OCI-LY1 (cell line): Measurements from ENCODE around the gene XRCC4.

Experiments
- CTCF ChIP-seq: fragments of 200-600 bp; sonication (generic), shearing (Covaris generic); IDR thresholded peaks from 2 replicates; pipeline ENCODE4 v1.5.1; 2017; ENCODE audit warnings: mild to moderate bottlenecking, antibody characterized with exemption, low read length, moderate library complexity, mixed read lengths
- EZH2 ChIP-seq: fragments of 200-600 bp; sonication (generic), shearing (Covaris generic); IDR thresholded peaks from 2 replicates; pipeline ENCODE4 v1.8.0; 2017; ENCODE audit warnings: borderline replicate concordance, mixed run types, mild to moderate bottlenecking, antibody characterized with exemption, low read length, moderate library complexity, mixed read lengths

DNA sequence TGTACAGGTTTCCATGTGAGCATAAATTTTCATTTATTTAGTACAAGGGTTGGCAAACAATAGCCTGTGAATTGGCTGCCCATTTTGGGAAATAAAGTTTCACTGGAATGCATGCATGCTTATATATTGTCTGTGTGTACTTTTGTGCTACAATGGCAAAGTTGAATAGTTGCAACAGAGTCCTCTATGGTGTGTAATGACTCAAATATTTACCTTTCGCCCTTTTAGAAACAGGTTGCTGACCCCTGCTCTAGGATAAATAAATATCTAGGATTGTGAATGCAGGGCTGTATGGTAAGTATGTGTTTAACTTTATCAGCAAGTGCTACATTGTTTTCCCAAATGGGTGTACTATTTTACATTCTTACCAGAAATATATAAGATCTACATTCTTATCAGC lies 47.2 kb downstream of the XRCC4 start:
- TF ChIP-seq CTCF: no peak
- TF ChIP-seq EZH2: no peak
